GM21515 (cell line): ENCODE data around the gene TRIM69.
"Not testable (repeated sequence)": the region's sequence is repeated elsewhere in the genome, so short reads cannot be mapped to it uniquely, and the experiment has no call there.

Experiments
- ATAC-seq: cut with Tn5 transposase; IDR thresholded peaks from one replicate; pipeline ENCODE4 v1.9.1; 2021; ENCODE audit not compliant: unreplicated experiment

Gene TRIM69

GRCh38 chr15:44738340-44738984 is 2.1 kb downstream of the TRIM69 start:
- no peak for ATAC-seq

- not testable (repeated sequence) for ATAC-seq
These were observed 3.0 kb downstream of the TRIM69 start for GRCh38 chr15:44739222-44739847.

GRCh38 chr15:44743454-44743853 is 7.1 kb downstream of the TRIM69 start:
- ATAC-seq = not testable (repeated sequence)

GRCh38 chr15:44753345-44753744 is 17.0 kb downstream of the TRIM69 start:
- ATAC-seq = no peak

- no peak for ATAC-seq
These were observed 26.9 kb downstream of the TRIM69 start for GRCh38 chr15:44763187-44763586.

- no peak for ATAC-seq
These were observed 27.5 kb downstream of the TRIM69 start for GRCh38 chr15:44763848-44764247.

GRCh38 chr15:44765036-44765435 is 28.7 kb downstream of the TRIM69 start:
- no peak for ATAC-seq

GRCh38 chr15:44769521-44769920 is 33.2 kb downstream of the TRIM69 start:
- ATAC-seq = no peak

GRCh38 chr15:44770715-44771114 is 34.4 kb downstream of the TRIM69 start:
- not testable (repeated sequence) for ATAC-seq

GRCh38 chr15:44775953-44776352 is 39.6 kb downstream of the TRIM69 start:
- ATAC-seq = no peak

GRCh38 chr15:44779761-44780160 is 43.4 kb downstream of the TRIM69 start:
- no peak for ATAC-seq

GRCh38 chr15:44780608-44781007 is 44.3 kb downstream of the TRIM69 start:
- no peak for ATAC-seq

GRCh38 chr15:44781128-44781810 is 44.9 kb downstream of the TRIM69 start:
- no peak for ATAC-seq

- no peak for ATAC-seq
These were observed 46.2 kb downstream of the TRIM69 start for GRCh38 chr15:44782516-44782915.

GRCh38 chr15:44784918-44785274 is 48.6 kb downstream of the TRIM69 start:
- not testable (repeated sequence) for ATAC-seq

GRCh38 chr15:44788748-44789147 is 52.4 kb downstream of the TRIM69 start:
- no peak for ATAC-seq

GRCh38 chr15:44790215-44790614 is 53.9 kb downstream of the TRIM69 start:
- ATAC-seq = no peak

- no peak for ATAC-seq
These were observed 54.3 kb downstream of the TRIM69 start for GRCh38 chr15:44790656-44791055.

- no peak for ATAC-seq
These were observed 56.4 kb downstream of the TRIM69 start for GRCh38 chr15:44792715-44793114.

GRCh38 chr15:44794072-44794471 is 57.7 kb downstream of the TRIM69 start:
- ATAC-seq = no peak

GRCh38 chr15:44796508-44796907 is 60.2 kb downstream of the TRIM69 start:
- no peak for ATAC-seq

GRCh38 chr15:44798826-44799225 is 62.5 kb downstream of the TRIM69 start:
- ATAC-seq = no peak
